HCT116 (cell line): ENCODE data around the gene SLAIN2. TPM values are rescaled to one million over a fixed set of nuclear protein-coding genes. Genes with fewer than 3 reads are reported as not detected.
"Not testable (repeated sequence)": the region's sequence is repeated elsewhere in the genome, so short reads cannot be mapped to it uniquely, and the experiment has no call there.

ENCODE experiments used
- ATAC-seq: fragments of 200-7000 bp; cut with Tn5 transposase; 2 replicates; pipeline ENCODE4 v1.9.1; 2020; ENCODE audit warnings: mild to moderate bottlenecking, moderate library complexity
- BruUV-seq: library from RNA; stranded (reverse); fragments of 400-500 nt; replicated peaks from 2 replicates; lab custom pipeline; 2021; lab: Mats Ljungman, UMichigan
- CTCF ChIA-PET: fragments of 300-600 bp; sonication (Branson Sonifier 250); formaldehyde crosslinking; loops from one replicate; lab custom pipeline; 2021; ENCODE audit warnings: antibody characterized with exemption; lab: Charles Lee
- POLR2A ChIA-PET: fragments of 300-600, 350-600 bp; sonication (Branson Sonifier 250); formaldehyde crosslinking; loops from one replicate; lab custom pipeline; 2021; ENCODE audit warnings: antibody characterized with exemption; lab: Charles Lee
- RAD21 ChIA-PET, 2 experiments: fragments of 300-600 bp; sonication (Branson Sonifier 250); formaldehyde crosslinking; loops; one replicate each; lab custom pipeline; 2023; ENCODE audit warnings: low total read pairs in 2 of 2; ENCODE audit not compliant: uncharacterized antibody in 2 of 2, unreplicated experiment in 2 of 2, low non-redundant PET in 1 of 2; lab: Charles Lee
- DNase-seq: peaks from one replicate; pipeline ENCODE4 v3.0.0-alpha.2; 2010; ENCODE audit warnings: low read depth, low spot score
- H2AFZ ChIP-seq: fragments of 200-600 bp; shearing (Covaris generic), sonication (generic); 2 replicates; pipeline ENCODE4 v1.6.1; 2017; ENCODE audit warnings: low read depth, mixed run types, mixed read lengths, antibody characterized with exemption, low read length; ENCODE audit not compliant: poor library complexity, severe bottlenecking
- H3K27ac ChIP-seq: 2 replicates; pipeline ENCODE4 v1.5.1; 2012; ENCODE audit warnings: low read depth, low read length
- H3K27me3 ChIP-seq: fragments of 200-600 bp; sonication (generic); 2 replicates; pipeline ENCODE4 v1.6.1; 2016; ENCODE audit warnings: mixed run types, low read length, mixed read lengths; ENCODE audit not compliant: insufficient read depth
- H3K36me3 ChIP-seq, 2 experiments: fragments of 200-500 bp in 1 of 2; fragments of 200-600 bp in 1 of 2; sonication (Bioruptor generic) in 1 of 2; sonication (generic) in 1 of 2; 2 replicates each; pipeline versions ENCODE4 v1.5.1 to v1.6.1; 2014 to 2016; ENCODE audit warnings: low read length in 2 of 2, inconsistent platforms in 1 of 2, mixed read lengths in 1 of 2, mixed run types in 1 of 2; ENCODE audit not compliant: insufficient read depth in 2 of 2, control insufficient read depth in 1 of 2
- H3K4me1 ChIP-seq, 2 experiments: fragments of 200-600 bp in 1 of 2; sonication (generic) in 1 of 2; 2 replicates each; pipeline versions ENCODE4 v1.5.1 to v1.6.1; 2012 to 2017; ENCODE audit warnings: low read length in 2 of 2, inconsistent platforms in 1 of 2, mild to moderate bottlenecking in 1 of 2, mixed read lengths in 1 of 2, mixed run types in 1 of 2, moderate library complexity in 1 of 2; ENCODE audit not compliant: insufficient read depth in 2 of 2, control insufficient read depth in 1 of 2
- H3K4me2 ChIP-seq: fragments of 200-600 bp; sonication (generic); 2 replicates; pipeline ENCODE4 v1.6.1; 2017; ENCODE audit warnings: mixed run types, low read length, mixed read lengths
- H3K4me3 ChIP-seq, 2 experiments: fragments of 200-600 bp in 1 of 2; sonication (generic) in 1 of 2; replicated peaks in 1 of 2; 2 replicates each; pipeline ENCODE4 v1.5.1; 2011 to 2016; ENCODE audit warnings: low read length in 2 of 2, control low read depth in 1 of 2, low read depth in 1 of 2, mild to moderate bottlenecking in 1 of 2, mixed read lengths in 1 of 2, mixed run types in 1 of 2
- H3K79me2 ChIP-seq: fragments of 200-600 bp; sonication (generic); 2 replicates; pipeline ENCODE4 v1.6.1; 2017; ENCODE audit warnings: mild to moderate bottlenecking, mixed run types, low read length, moderate library complexity, mixed read lengths; ENCODE audit not compliant: insufficient read depth
- H3K9ac ChIP-seq: fragments of 200-600 bp; sonication (generic); 2 replicates; pipeline ENCODE4 v1.6.1; 2016; ENCODE audit warnings: low read length, mixed read lengths
- H3K9me2 ChIP-seq: fragments of 200-600 bp; sonication (generic), shearing (Covaris generic); 2 replicates; pipeline ENCODE4 v1.6.1; 2017; ENCODE audit warnings: mixed run types, mild to moderate bottlenecking, moderate library complexity; ENCODE audit not compliant: insufficient read depth
- H3K9me3 ChIP-seq, 2 experiments: fragments of 200-500 bp in 1 of 2; fragments of 200-600 bp in 1 of 2; sonication (Bioruptor generic) in 1 of 2; sonication (generic) in 1 of 2; 2 replicates each; pipeline ENCODE4 v1.6.1; 2014 to 2017; ENCODE audit warnings: low read length in 2 of 2, mixed read lengths in 2 of 2, inconsistent platforms in 1 of 2, low read depth in 1 of 2, mild to moderate bottlenecking in 1 of 2, mixed run types in 1 of 2, moderate library complexity in 1 of 2; ENCODE audit not compliant: control insufficient read depth in 1 of 2, insufficient read depth in 1 of 2
- H4K20me1 ChIP-seq: fragments of 200-600 bp; sonication (generic), shearing (Covaris generic); 2 replicates; pipeline ENCODE4 v1.6.1; 2017; ENCODE audit warnings: mixed run types, mild to moderate bottlenecking, moderate library complexity; ENCODE audit not compliant: insufficient read depth
- EGR1 ChIP-seq: IDR thresholded peaks from 2 replicates; pipeline ENCODE4 v1.6.1; 2012; ENCODE audit warnings: low read depth
- EZH2phosphoT487 ChIP-seq: fragments of 200-600 bp; IDR thresholded peaks from 2 replicates; pipeline ENCODE4 v1.6.1; 2018; ENCODE audit warnings: antibody characterized with exemption, borderline replicate concordance
- FOSL1 ChIP-seq: IDR thresholded peaks from 2 replicates; pipeline ENCODE4 v1.6.1; 2012; ENCODE audit warnings: low read depth
- JUND ChIP-seq: IDR thresholded peaks from 2 replicates; pipeline ENCODE4 v1.6.1; 2012
- POLR2A ChIP-seq: IDR thresholded peaks from 2 replicates; pipeline ENCODE4 v1.7.0; 2011; ENCODE audit warnings: borderline replicate concordance; ENCODE audit not compliant: insufficient read depth, insufficient read length; ENCODE audit errors: extremely low read depth
- POLR2AphosphoS5 ChIP-seq: IDR thresholded peaks from 2 replicates; pipeline ENCODE4 v1.6.1; 2011; ENCODE audit warnings: mild to moderate bottlenecking, low read depth, low read length, moderate library complexity
- SP1 ChIP-seq: IDR thresholded peaks from 2 replicates; pipeline ENCODE4 v1.6.1; 2012; ENCODE audit warnings: low read depth
- ZFX ChIP-seq: fragments of 450-650 bp; IDR thresholded peaks from 2 replicates; pipeline ENCODE4 v1.6.1; 2017
- ZNF274 ChIP-seq: fragments of 200-500 bp; sonication (Bioruptor generic); IDR thresholded peaks from 2 replicates; pipeline ENCODE4 v1.6.1; 2014; ENCODE audit warnings: mild to moderate bottlenecking, low read depth, low read length, inconsistent platforms
- intact Hi-C: fragments of 100-400 bp; cut with micrococcal nuclease; formaldehyde crosslinking; loops from 2 replicates; pipeline ENCODE4 v1.10.0; 2022
- total RNA-seq: library from RNA; stranded (reverse); gene quantifications from one replicate; pipeline ENCODE4 v1.2.1, GENCODE V29; 2021; ENCODE audit not compliant: unreplicated experiment

The SLAIN2 gene
- total RNA-seq, 1 experiment from 2014 or later, result 50.3 TPM

DNA sequence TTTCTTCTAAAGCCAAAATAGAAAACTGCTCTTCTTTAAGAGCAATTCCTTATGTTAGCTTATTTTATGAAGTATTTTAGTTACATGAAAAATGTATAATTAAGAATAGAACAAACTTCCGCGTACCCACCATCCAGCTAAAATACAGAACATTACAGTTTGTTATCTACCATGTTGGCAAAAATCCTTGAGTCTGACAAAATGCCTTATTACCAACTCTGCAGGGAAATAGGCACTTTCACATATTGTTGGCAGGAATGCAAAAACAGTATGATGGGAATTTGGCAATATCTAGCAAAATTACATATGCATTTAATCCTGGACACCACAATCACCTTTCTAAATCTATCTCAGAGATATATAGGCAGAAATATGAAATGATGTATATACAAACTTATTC lies 32.4 kb upstream of the SLAIN2 start:
- ChIA-PET RAD21 (no interaction called here), CTCF (no interaction called here), POLR2A (no interaction called here)
- Histone ChIP-seq H3K4me3 (no peak overlapping the region), H2AFZ (no peak overlapping the region), H3K9me3 (no peaks in the 10 kb centered on the region), H3K36me3 (no peaks in the 10 kb centered on the region), H3K9me2 (no peaks in the 10 kb centered on the region), H3K4me1 (no peaks in the 10 kb centered on the region), H3K4me2 (no peak overlapping the region), H3K79me2 (no peaks in the 10 kb centered on the region), H4K20me1 (no peaks in the 10 kb centered on the region), H3K9ac (no peak overlapping the region), H3K27ac (no peak overlapping the region), H3K27me3 (no peaks in the 10 kb centered on the region)
- ATAC-seq, result no peak
- no peak for DNase-seq
- no peak for TF ChIP-seq FOSL1
- TF ChIP-seq ZFX, result no peak
- intact Hi-C loops, result no loop called here
- no TSS peak for BruUV-seq

DNA sequence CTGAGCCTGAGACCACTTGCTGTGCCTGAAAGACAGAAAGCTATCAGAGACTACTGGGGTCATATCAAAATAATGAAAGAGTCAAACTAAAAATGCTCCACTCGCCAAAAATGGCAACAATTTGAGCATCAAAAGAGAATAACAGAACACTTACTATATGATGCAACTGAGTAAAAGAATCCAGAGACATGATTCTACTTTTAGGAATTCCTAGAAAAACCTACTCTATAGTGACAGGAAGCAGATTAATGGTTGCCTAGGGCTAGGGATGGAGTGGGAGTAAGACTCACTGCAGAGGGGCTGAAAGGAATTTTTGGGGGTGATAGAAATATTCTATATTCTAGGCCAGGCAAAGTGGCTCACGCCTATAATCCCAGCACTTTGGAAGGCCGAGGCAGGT lies 29.4 kb upstream of the SLAIN2 start:
- ChIA-PET CTCF (no interaction called here), RAD21 (no interaction called here), POLR2A (no interaction called here)
- Histone ChIP-seq H3K9me2 (no peaks in the 10 kb centered on the region), H3K4me3 (no peak overlapping the region), H3K4me2 (no peak overlapping the region), H3K4me1 (no peaks in the 10 kb centered on the region), H3K9ac (no peak overlapping the region), H4K20me1 (no peaks in the 10 kb centered on the region), H3K79me2 (no peaks in the 10 kb centered on the region), H3K36me3 (no peaks in the 10 kb centered on the region), H3K27ac (no peak overlapping the region), H3K27me3 (no peaks in the 10 kb centered on the region), H2AFZ (no peak overlapping the region), H3K9me3 (no peaks in the 10 kb centered on the region)
- TF ChIP-seq FOSL1, result no peak
- no peak for TF ChIP-seq POLR2AphosphoS5
- no peak for TF ChIP-seq EZH2phosphoT487
- no peak for TF ChIP-seq SP1
- TF ChIP-seq JUND, result no peak
- no peak for TF ChIP-seq ZNF274
- no peak for TF ChIP-seq POLR2A
- no peak for TF ChIP-seq EGR1
- no peak for ATAC-seq
- DNase-seq, result no peak
- no TSS peak for BruUV-seq
- intact Hi-C loops, result no loop called here

DNA sequence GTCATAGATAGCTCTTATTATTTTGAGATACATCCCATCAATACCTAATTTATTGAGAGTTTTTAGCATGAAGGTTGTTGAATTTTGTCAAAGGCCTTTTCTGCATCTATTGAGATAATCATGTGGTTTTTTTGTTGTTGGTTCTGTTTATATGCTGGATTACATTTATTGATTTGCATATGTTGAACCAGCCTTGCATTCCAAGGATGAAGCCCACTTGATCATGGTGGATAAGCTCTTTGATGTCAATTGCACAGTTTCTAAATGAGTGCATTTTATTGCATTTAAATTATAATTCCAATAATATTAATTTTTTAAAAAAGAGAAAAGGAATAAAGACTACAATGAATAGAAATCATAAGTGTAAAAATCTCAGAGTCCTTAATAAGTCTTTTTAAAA lies 26.6 kb upstream of the SLAIN2 start:
- CTCF ChIA-PET, H3K9me3 ChIP-seq, H3K27me3 ChIP-seq, ATAC-seq, H3K27ac ChIP-seq, H2AFZ ChIP-seq, H3K9ac ChIP-seq, BruUV-seq, H3K4me3 ChIP-seq, H3K79me2 ChIP-seq, H3K9me2 ChIP-seq, intact Hi-C loops, H3K4me2 ChIP-seq, H3K36me3 ChIP-seq, RAD21 ChIA-PET, POLR2A ChIA-PET, H3K4me1 ChIP-seq, H4K20me1 ChIP-seq, DNase-seq: not testable (repeated sequence)
